ENCODE measurements around the gene APP.

The APP gene

DNA sequence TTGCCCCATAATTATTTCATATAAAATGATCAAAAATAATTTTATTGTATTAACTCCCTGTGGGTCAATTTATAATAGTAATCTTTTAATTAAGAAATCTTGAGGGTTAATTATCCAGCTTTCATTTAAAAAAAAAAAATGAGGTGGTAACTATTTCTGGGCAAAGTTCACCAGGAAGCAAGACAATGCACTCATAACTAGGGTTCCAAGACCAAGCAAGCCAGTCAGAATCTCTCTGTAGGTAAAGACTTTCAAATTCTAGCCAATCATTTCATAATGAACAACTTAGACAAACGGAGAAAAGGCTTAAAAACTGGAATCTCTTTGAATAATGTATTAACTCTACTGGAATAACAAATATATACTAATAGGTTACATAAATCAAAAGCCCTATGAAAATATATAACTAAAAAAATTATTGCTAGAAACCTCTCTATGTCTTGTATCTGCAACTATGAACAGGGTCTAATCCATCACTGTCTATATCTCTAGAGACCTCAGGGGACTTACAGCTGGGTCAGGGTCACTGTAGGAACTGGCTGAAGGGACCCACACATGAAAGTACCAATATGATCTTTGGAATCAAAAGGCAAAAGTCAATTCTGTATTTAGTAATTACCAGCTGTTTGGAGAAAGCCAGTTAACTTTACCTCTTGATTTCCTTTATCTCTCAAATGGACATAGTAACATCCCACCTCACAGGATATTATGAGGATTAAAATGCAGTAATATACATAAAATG lies 43.3 kb downstream of the APP start:
- no peak for DNase-seq (ENCODE audit: low spot score)

DNA sequence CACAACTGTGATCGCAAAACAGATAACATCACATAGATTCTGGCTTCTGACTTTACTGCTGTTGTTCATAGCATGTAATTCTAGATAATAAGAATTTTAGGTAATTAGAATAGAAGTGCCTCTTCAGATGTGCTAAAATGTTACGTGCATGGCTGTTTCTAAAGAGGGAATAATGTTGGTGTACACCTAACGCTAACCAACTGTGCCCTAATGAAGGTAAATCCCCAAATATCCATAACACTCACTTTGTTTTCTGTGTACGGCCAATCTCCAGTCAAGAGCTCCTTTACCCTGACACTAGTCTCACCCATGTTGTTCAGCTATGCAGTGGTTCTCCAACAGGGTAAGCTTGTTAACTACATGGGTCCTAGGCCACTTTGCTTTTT lies 44.4 kb downstream of the APP start:
- DNase-seq (ENCODE audit: low spot score) = no peak

- DNase-seq (ENCODE audit: low spot score) = no peak
Measured at GRCh38 chr21:26125433-26126167, 45.0 kb downstream of the APP start.

DNA sequence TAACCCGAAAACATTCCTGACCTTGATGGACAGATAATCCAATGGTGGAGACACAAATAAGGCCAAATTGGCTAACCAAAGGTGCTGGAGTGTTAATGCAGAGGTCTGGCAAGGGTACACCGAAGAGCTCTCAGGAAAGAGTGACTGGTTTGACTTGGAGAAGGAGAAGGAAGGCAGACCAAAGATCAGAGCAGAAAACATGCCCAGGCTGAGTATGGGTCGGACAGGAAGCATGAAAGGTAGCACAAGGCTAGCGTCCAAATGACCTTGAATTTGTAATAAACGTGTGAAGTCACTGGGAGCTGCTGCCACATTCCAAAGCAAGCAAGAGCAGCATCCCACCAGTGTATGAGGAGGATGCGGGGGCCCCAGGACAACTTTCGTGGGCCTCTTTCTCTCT lies 45.7 kb downstream of the APP start:
- no peak for DNase-seq (ENCODE audit: low spot score)

DNA sequence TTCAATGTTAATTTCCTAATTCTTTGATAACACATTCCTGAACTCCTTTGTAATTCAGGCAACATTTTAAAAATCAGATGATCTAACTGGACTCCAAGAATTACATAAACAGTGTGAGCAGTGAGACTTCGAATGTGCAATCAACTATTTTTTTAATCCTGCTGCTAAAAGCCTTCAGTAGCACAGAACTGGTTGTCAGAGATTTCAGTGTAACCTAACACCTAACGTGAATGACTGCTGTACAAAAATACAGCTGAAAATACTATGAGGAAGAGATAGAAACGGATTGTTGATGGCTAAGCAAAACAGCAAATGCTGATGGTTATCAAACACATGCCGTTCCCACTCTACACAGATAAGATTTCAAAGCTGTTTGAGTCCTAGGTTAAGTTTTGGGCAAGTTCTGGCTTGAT lies 46.1 kb downstream of the APP start:
- peak; percentile 69 for DNase-seq (ENCODE audit: low spot score)

DNA sequence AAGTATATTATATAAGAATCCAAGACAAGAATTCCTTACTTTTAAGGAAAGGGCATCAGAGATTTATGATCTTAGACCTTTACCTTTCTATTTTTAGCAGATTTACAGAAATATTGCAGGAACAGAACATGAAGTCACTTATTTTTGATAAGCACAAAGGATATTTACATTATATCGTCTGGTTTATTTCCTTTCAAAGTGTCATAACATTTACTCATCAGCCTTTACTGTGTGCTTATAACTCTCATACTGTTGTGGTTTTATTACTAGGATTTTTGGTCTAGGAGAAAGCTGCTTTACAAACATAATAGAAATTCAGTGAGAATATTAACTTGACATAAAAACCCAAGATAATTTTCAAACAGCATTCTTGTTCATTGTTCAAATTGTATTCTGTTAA lies 47.6 kb downstream of the APP start:
- DNase-seq (ENCODE audit: low spot score) = no peak

GRCh38 chr21:26120828-26121227 lies 49.7 kb downstream of the APP start:
- DNase-seq (ENCODE audit: low spot score) = no peak

- DNase-seq (ENCODE audit: low spot score) = no peak
Measured at GRCh38 chr21:26119906-26120305, 50.7 kb downstream of the APP start.

DNA sequence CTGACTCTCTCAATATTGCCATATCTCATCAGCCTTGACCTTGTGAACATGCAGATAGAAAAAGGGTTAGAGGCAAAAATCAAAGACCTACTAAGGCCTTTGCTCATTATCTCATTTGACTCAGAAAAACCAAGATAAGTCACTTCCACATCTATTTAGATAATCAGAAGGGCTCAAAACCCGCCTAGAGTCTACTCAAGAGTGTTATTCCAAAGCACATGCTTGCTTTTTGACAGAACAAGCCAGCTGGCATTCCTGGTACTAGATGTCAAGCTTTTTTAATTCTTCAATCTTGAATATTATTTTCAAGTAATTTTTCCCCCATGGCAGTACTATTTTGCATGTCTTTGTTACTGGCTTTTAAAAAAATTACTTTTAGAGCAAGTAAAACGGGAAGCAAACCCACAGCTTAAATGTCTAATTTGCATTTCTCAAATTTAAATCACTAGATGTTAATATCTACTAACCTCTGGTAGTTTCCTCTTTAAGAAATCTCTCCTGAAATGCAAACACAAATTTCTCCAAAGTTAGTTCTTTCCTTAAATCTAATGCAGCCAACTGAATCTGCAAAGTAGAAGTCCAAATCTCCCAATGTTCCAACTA lies 51.5 kb downstream of the APP start:
- DNase-seq (ENCODE audit: low spot score) = no peak

DNA sequence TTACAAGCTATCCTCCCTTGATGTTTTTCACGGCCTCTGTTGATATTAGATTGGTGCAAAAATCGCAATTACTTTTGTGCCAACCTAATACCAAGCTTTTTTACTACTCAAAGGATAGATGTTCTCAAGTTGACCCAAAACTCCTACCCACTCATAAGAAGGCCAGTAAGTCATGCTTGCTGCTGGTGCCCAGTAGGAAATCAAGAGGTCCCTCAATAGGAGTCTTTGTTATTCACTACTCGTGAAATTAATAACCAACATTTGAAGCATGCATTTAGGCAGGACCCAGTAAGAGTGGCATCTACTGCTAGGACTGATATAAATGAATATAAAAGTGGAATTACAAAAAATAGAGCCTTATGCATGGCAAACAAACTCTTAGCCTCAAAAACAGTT lies 52.6 kb downstream of the APP start:
- no peak for DNase-seq (ENCODE audit: low spot score)

DNA sequence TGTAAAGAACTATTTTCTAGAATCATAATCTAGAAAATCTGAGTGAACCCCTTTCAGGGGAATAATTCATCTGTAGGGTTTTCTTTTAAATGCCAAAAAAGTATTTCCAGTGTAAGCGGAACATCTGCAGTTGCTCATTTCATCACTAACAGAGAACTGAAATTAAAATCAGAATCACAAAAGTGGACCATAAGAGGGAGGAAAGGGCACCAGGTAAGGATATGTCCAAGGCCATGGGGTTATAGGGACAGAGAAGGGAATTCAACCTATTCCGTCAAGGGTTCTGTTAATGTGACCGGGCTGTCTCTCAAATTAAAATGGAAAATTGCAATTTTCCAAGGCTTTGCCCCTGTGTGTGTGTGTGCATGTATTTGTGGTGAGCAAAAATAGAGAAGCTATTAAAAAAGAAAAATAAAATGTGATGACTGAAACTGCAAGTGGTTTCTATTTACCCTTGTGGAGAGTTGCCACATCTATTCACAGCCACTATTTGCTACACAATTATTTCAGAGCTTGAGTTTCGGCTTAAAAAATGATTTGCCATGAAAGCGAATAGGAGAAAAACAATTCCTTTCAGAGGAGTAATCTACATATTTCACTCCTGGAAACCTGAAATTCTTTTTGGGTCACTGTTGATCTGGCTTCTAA lies 53.1 kb downstream of the APP start:
- DNase-seq (ENCODE audit: low spot score) = no peak

DNA sequence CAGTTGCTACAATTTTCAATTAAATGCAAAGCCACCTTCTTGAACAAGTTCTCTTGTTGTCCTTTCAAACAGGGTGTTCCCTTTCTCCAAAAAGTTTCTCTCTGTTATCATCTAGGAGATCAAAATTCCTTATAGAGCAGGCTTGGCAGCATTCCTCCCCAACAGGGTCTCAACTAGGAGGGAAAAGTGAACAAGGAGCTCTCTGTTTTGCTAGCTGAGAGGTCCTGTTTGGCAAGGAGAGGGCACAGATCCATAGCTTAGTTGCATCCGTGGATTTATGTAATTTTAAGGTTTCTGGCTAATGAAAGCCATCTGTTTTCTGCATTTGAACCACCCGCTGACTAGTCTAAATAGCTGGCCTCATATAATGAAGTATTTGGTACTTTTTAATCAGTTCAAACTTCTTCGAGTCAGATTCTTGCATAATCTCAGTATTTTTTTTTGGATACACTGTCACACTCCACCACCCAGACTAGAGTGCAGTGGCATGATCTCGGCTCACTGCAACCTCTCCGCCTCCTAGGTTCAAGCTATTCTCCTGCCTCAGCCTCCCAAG lies 54.0 kb downstream of the APP start:
- no peak for DNase-seq (ENCODE audit: low spot score)

GRCh38 chr21:26115899-26116298 lies 54.7 kb downstream of the APP start:
- DNase-seq (ENCODE audit: low spot score) = no peak

- peak; percentile 17 for DNase-seq (ENCODE audit: low spot score)
Measured at GRCh38 chr21:26115305-26115704, 55.3 kb downstream of the APP start.

GRCh38 chr21:26112975-26113374 lies 57.6 kb downstream of the APP start:
- DNase-seq (ENCODE audit: low spot score) = no peak

- DNase-seq (ENCODE audit: low spot score) = no peak
Measured at GRCh38 chr21:26112127-26112742, 58.3 kb downstream of the APP start.

- DNase-seq (ENCODE audit: low spot score) = no peak
Measured at GRCh38 chr21:26110715-26111114, 59.9 kb downstream of the APP start.

DNA sequence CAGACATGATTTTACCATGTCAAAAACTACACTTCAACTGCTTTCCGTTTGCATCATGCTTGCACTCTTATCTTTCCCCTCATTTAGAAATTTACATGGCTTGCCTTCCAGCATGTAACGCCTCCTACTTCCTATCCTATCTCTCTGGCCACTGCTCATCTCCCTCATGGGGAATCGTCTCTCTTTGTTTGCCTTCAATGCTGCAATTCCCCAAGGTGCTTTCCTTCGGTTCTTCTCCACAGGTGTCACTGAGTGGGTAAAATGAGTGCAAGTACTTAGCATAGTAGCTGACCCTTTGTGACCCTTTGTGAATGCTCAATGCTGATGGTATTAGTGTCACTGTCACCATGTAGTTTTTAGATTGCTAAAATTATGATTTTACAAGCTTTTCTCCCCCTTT lies 63.1 kb downstream of the APP start:
- no peak for DNase-seq (ENCODE audit: low spot score)

GRCh38 chr21:26106562-26106961 lies 64.0 kb downstream of the APP start:
- DNase-seq (ENCODE audit: low spot score) = no peak

DNA sequence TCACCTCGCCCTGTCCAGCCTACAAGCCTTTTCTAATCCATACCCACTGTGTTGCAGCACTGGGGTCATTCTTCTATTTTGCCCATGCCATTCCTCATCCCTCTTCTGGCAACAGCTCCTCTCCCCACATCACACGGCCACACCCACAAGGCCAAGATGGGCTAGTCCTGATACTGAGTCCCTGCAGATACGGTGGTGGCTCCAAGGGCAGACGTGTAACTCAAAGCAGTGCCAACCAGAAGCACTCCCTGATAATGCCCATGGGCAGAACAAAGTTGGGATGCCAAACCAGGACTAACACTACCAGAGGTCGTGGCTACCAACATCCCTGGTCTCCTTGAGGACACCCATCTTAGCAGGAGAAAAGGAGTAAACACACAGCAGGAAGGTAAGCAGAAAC lies 64.8 kb downstream of the APP start:
- DNase-seq (ENCODE audit: low spot score) = no peak

DNA sequence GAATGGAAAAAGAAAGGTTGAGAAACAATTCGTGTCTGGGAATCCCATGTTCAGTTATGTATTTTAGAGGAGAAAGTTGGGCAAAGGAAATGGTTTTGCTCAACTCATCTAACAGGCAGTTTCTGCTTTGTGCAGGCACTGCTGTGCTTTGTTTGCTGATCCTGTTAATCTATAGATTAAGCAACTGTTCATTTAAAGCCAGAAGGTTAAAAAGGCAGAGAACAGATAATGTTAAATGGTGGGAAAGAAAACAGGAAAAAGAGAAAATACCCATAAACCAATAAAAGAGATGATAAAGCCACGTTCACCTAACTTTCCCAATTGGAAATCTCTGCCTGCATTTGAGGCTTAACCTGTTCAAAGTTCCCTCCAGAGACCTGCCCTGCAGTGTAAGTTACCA lies 70.0 kb downstream of the APP start:
- no peak for DNase-seq (ENCODE audit: low spot score)
